SK-N-SH (cell line): ENCODE results near the gene NTRK2. TPM values are rescaled to one million over a fixed set of nuclear protein-coding genes. Genes with fewer than 3 reads are reported as not detected.

Experiments
- CTCF ChIA-PET: fragments of 300-600, 350-600 bp; formaldehyde crosslinking; extraction: SDS; loops from one replicate; lab custom pipeline; 2021; lab: Yijun Ruan, JAX
- POLR2A ChIA-PET: fragments of 350-600 bp; sonication (Branson Sonifier 250); formaldehyde crosslinking; extraction: SDS; loops from one replicate; lab custom pipeline; 2020; ENCODE audit warnings: antibody characterized with exemption, inconsistent platforms; lab: Yijun Ruan, JAX
- DNase-seq: peaks from one replicate; pipeline ENCODE4 v3.0.0; 2012
- H2AFZ ChIP-seq: fragments of 200-600 bp; sonication (generic); 2 replicates; pipeline ENCODE4 v1.8.1; 2016; ENCODE audit warnings: antibody characterized with exemption, mild to moderate bottlenecking, low read depth
- H3F3A ChIP-seq: fragments of 200-600 bp; sonication (generic); replicated peaks from 2 replicates; pipeline ENCODE3; 2016; ENCODE audit warnings: antibody characterized with exemption, mild to moderate bottlenecking; ENCODE audit not compliant: insufficient read depth
- H3K27ac ChIP-seq, 2 experiments: fragments of 200-500 bp in 1 of 2; fragments of 200-600 bp in 1 of 2; sonication (Bioruptor generic) in 1 of 2; sonication (generic), shearing (Covaris generic) in 1 of 2; 2 replicates each; pipeline versions ENCODE4 v1.5.1 to v1.6.1; 2014 to 2016; ENCODE audit warnings: low read depth in 2 of 2, inconsistent platforms in 1 of 2, low read length in 1 of 2, mild to moderate bottlenecking in 1 of 2, mixed read lengths in 1 of 2
- H3K27me3 ChIP-seq: fragments of 200-600 bp; sonication (generic), shearing (Covaris generic); 2 replicates; pipeline ENCODE4 v1.6.1; 2016; ENCODE audit warnings: mixed run types; ENCODE audit not compliant: insufficient read depth
- H3K36me3 ChIP-seq, 2 experiments: fragments of 200-500 bp in 1 of 2; fragments of 200-600 bp in 1 of 2; sonication (Bioruptor generic) in 1 of 2; sonication (generic) in 1 of 2; replicated peaks in 1 of 2; 2 replicates each; pipeline versions ENCODE3 to v1.5.1; 2014 to 2016; ENCODE audit warnings: low read length in 1 of 2, mild to moderate bottlenecking in 1 of 2; ENCODE audit not compliant: insufficient read depth in 2 of 2, control insufficient read depth in 1 of 2
- H3K4me1 ChIP-seq, 2 experiments: fragments of 200-500 bp in 1 of 2; fragments of 200-600 bp in 1 of 2; sonication (Bioruptor generic) in 1 of 2; sonication (generic), shearing (Covaris generic) in 1 of 2; 2 replicates each; pipeline versions ENCODE4 v1.5.1 to v1.6.1; 2014 to 2016; ENCODE audit warnings: low read depth in 1 of 2, low read length in 1 of 2, mixed run types in 1 of 2; ENCODE audit not compliant: insufficient read depth in 2 of 2, control insufficient read depth in 1 of 2
- H3K4me2 ChIP-seq: fragments of 200-600 bp; sonication (generic), shearing (Covaris generic); 2 replicates; pipeline ENCODE4 v1.6.1; 2017; ENCODE audit warnings: mixed run types
- H3K4me3 ChIP-seq, 2 experiments: fragments of 200-500 bp in 1 of 2; fragments of 200-600 bp in 1 of 2; sonication (Bioruptor generic) in 1 of 2; sonication (generic), shearing (Covaris generic) in 1 of 2; 2 replicates each; pipeline versions ENCODE4 v1.5.1 to v1.8.1; 2014 to 2016; ENCODE audit warnings: low read depth in 2 of 2, inconsistent platforms in 1 of 2, low read length in 1 of 2, mild to moderate bottlenecking in 1 of 2, mixed read lengths in 1 of 2, moderate library complexity in 1 of 2
- H3K79me2 ChIP-seq: fragments of 200-600 bp; sonication (generic); 2 replicates; pipeline ENCODE4 v1.8.1; 2017; ENCODE audit warnings: mild to moderate bottlenecking; ENCODE audit not compliant: insufficient read depth
- H3K9ac ChIP-seq: fragments of 200-600 bp; sonication (generic); 2 replicates; pipeline ENCODE4 v1.6.1; 2017; ENCODE audit warnings: mixed run types
- H3K9me2 ChIP-seq: fragments of 200-600 bp; sonication (generic); 2 replicates; pipeline ENCODE4 v1.6.1; 2017; ENCODE audit warnings: mixed run types
- H3K9me3 ChIP-seq: fragments of 200-600 bp; sonication (generic); 2 replicates; pipeline ENCODE4 v1.6.1; 2017; ENCODE audit warnings: mixed run types, mild to moderate bottlenecking, moderate library complexity
- H4K20me1 ChIP-seq: fragments of 200-600 bp; sonication (generic); 2 replicates; pipeline ENCODE4 v1.6.1; 2017; ENCODE audit warnings: mild to moderate bottlenecking, mixed run types; ENCODE audit not compliant: insufficient read depth
- CTCF ChIP-seq: fragments of 200-600 bp; sonication (generic); IDR thresholded peaks from 2 replicates; pipeline ENCODE4 v1.6.1; 2017; ENCODE audit warnings: antibody characterized with exemption, mild to moderate bottlenecking, moderate library complexity
- ELF1 ChIP-seq: IDR thresholded peaks from 2 replicates; pipeline ENCODE4 v1.4.0; 2012
- EZH2phosphoT487 ChIP-seq: fragments of 200-600 bp; sonication (generic); IDR thresholded peaks from 2 replicates; pipeline ENCODE4 v1.6.1; 2017; ENCODE audit warnings: low read depth, mixed run types, mild to moderate bottlenecking, antibody characterized with exemption, moderate library complexity, borderline replicate concordance
- GATA2 ChIP-seq: sonication (generic); formaldehyde crosslinking; IDR thresholded peaks from 2 replicates; pipeline ENCODE4 v1.5.0; 2020; ENCODE audit warnings: mild to moderate bottlenecking, missing genetic modification reagents
- IRF3 ChIP-seq: fragments of 150-350 bp; IDR thresholded peaks from 2 replicates; pipeline ENCODE4 v1.6.1; 2016; ENCODE audit warnings: mild to moderate bottlenecking, low read depth, low read length
- MEF2A ChIP-seq: IDR thresholded peaks from 2 replicates; pipeline ENCODE4 v1.4.0; 2012; ENCODE audit warnings: low read depth, borderline replicate concordance
- MXI1 ChIP-seq: IDR thresholded peaks from 2 replicates; pipeline ENCODE4 v1.6.1; 2012; ENCODE audit warnings: mild to moderate bottlenecking, low read depth, low read length, improper control_type of control experiment
- NRF1 ChIP-seq: IDR thresholded peaks from 2 replicates; pipeline ENCODE4 v1.6.1; 2012; ENCODE audit warnings: low read depth, mild to moderate bottlenecking, low read length
- POLR2AphosphoS5 ChIP-seq: IDR thresholded peaks from 2 replicates; pipeline ENCODE4 v1.6.1; 2012; ENCODE audit warnings: low read depth, low read length
- RAD21 ChIP-seq: IDR thresholded peaks from 2 replicates; pipeline ENCODE4 v1.6.1; 2012; ENCODE audit warnings: mild to moderate bottlenecking, low read length
- RFX5 ChIP-seq: IDR thresholded peaks from 2 replicates; pipeline ENCODE4 v1.6.1; 2012; ENCODE audit warnings: mild to moderate bottlenecking, improper control_type of control experiment, low read length
- SIN3A ChIP-seq: IDR thresholded peaks from 2 replicates; pipeline ENCODE4 v1.6.1; 2012; ENCODE audit warnings: low read depth, mild to moderate bottlenecking, low read length, moderate library complexity, borderline replicate concordance
- TCF12 ChIP-seq: IDR thresholded peaks from 2 replicates; pipeline ENCODE4 v1.4.0; 2012
- WGBS: methylation state at CpG from one replicate; pipeline ENCODE4 v1.1.6; 2017; ENCODE audit warnings: low lambda C conversion rate; 5-methylcytosine and 5-hydroxymethylcytosine counted together
- polyA plus RNA-seq, 3 experiments: library from polyadenylated mRNA; depleted of rRNA; stranded (reverse); fragments of >200 nt; gene quantifications; 2 replicates each; pipeline ENCODE4 v1.2.3, GENCODE V29; 2012
- TF ChIP-seq, protein P1 (sequence below): IDR thresholded peaks from 2 replicates; pipeline ENCODE4 v1.4.0; 2012; ENCODE audit warnings: low read depth
- TF ChIP-seq, protein P2 (sequence below): fragments of 150-350 bp; IDR thresholded peaks from 2 replicates; pipeline ENCODE4 v1.6.1; 2017; ENCODE audit warnings: antibody characterized with exemption, low read length, low read depth, borderline replicate concordance
- TF ChIP-seq, protein P3 (sequence below): IDR thresholded peaks from 2 replicates; pipeline ENCODE4 v1.6.1; 2012; ENCODE audit warnings: mild to moderate bottlenecking, low read depth, low read length, moderate library complexity

NTRK2 gene
- polyA plus RNA-seq, 1 of the 3 experiments (the other 2 are of a cell fraction) = 0.05 TPM

DNA sequence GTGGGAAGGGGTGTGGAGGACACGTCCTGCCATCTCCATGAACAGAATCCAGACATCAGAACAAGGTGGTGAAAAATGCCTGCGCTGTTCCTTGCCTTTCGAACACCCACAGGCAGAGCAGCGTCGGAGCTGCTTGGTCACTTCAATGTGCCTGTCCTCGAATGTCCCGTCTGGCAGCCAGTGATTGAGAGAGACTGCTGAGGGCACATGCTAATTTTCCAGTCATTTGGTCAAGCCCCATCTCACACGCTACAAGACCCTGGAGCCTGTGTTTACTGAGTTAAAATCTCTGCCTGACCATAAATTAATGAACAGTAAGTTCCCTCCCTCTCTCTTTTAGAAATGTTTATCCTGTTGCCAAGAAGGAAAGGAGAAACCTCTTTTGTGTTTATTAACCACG lies 149.3 kb downstream of the NTRK2 start:
- Histone ChIP-seq H3K79me2 (no peaks in the 10 kb centered on the region), H3K9me2 (no peaks in the 10 kb centered on the region), H3K36me3 (no peaks in the 10 kb centered on the region), H3K4me2 (no peak overlapping the region), H3K9ac (no peak overlapping the region), H4K20me1 (no peaks in the 10 kb centered on the region), H3K4me3 (no peak overlapping the region), H3K27ac (no peak overlapping the region), H3K27me3 (no peaks in the 10 kb centered on the region; the same call in 1 of the 2 replicates), H2AFZ (no peak overlapping the region), H3K9me3 (no peaks in the 10 kb centered on the region), H3F3A (no peaks in the 10 kb centered on the region), H3K4me1 (no peaks in the 10 kb centered on the region)
- CTCF ChIA-PET = no interaction called here
- POLR2A ChIA-PET = no interaction called here
- TF ChIP-seq ELF1 = no peak
- TF ChIP-seq NRF1 = no peak
- TF ChIP-seq CTCF = no peak
- TF ChIP-seq TCF12 = no peak
- TF ChIP-seq IRF3 = no peak
- TF ChIP-seq, protein P1, sequence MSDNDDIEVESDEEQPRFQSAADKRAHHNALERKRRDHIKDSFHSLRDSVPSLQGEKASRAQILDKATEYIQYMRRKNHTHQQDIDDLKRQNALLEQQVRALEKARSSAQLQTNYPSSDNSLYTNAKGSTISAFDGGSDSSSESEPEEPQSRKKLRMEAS = no peak
- TF ChIP-seq, protein P2, sequence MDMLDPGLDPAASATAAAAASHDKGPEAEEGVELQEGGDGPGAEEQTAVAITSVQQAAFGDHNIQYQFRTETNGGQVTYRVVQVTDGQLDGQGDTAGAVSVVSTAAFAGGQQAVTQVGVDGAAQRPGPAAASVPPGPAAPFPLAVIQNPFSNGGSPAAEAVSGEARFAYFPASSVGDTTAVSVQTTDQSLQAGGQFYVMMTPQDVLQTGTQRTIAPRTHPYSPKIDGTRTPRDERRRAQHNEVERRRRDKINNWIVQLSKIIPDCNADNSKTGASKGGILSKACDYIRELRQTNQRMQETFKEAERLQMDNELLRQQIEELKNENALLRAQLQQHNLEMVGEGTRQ = no peak
- no peak for TF ChIP-seq GATA2
- no peak for TF ChIP-seq SIN3A
- no peak for TF ChIP-seq EZH2phosphoT487
- TF ChIP-seq, protein P3, sequence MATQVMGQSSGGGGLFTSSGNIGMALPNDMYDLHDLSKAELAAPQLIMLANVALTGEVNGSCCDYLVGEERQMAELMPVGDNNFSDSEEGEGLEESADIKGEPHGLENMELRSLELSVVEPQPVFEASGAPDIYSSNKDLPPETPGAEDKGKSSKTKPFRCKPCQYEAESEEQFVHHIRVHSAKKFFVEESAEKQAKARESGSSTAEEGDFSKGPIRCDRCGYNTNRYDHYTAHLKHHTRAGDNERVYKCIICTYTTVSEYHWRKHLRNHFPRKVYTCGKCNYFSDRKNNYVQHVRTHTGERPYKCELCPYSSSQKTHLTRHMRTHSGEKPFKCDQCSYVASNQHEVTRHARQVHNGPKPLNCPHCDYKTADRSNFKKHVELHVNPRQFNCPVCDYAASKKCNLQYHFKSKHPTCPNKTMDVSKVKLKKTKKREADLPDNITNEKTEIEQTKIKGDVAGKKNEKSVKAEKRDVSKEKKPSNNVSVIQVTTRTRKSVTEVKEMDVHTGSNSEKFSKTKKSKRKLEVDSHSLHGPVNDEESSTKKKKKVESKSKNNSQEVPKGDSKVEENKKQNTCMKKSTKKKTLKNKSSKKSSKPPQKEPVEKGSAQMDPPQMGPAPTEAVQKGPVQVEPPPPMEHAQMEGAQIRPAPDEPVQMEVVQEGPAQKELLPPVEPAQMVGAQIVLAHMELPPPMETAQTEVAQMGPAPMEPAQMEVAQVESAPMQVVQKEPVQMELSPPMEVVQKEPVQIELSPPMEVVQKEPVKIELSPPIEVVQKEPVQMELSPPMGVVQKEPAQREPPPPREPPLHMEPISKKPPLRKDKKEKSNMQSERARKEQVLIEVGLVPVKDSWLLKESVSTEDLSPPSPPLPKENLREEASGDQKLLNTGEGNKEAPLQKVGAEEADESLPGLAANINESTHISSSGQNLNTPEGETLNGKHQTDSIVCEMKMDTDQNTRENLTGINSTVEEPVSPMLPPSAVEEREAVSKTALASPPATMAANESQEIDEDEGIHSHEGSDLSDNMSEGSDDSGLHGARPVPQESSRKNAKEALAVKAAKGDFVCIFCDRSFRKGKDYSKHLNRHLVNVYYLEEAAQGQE = no peak
- no peak for TF ChIP-seq MEF2A
- TF ChIP-seq POLR2AphosphoS5 = no peak
- TF ChIP-seq RAD21 = no peak
- TF ChIP-seq MXI1 = no peak
- TF ChIP-seq RFX5 = no peak
- WGBS = 68% methylated on average over 9 of the region's 9 CpGs
- no peak for DNase-seq
